HG03025 (cell line): ENCODE measurements around the gene TDRD6.

Experiments used
- ATAC-seq: cut with Tn5 transposase; IDR thresholded peaks from one replicate; pipeline ENCODE4 v1.9.1; 2021; ENCODE audit warnings: mild to moderate bottlenecking, moderate library complexity; ENCODE audit not compliant: unreplicated experiment, low FRiP score

The TDRD6 gene

DNA sequence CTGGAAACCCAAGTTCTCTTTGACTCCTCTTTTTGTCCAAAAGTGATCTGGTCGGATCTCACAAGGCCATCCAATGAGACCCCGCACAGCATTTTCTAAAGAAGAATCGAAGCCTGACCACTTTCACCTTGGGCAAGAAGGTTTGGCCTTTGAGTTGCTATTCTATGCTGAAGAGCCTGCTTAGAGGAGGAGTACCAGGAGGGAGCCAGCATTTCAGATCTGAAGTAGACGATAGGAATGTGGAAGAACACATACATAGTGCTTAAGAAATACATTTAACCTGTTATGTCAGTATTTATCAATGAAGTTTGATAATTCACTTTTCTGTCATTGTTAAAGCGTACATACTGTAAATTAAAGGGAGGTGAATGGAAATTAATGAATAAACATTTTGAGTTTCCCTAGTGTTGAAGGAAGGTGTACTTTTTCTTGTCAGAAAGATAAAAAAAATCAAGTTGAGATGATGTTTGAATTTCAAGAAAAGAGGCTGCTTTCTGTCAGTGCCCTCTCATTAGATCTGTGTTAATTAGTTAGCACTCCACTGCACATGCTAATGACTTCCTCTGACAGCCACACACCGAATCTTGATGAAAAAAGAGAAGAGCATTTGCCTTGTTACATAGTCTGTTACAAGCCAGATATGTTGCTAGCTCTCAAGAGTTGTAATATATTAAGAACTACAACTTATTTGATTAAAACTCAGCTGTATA is 10.9 kb upstream of the TDRD6 start:
- ATAC-seq, result no peak

GRCh38 chr6:46677314-46677654 is 10.4 kb upstream of the TDRD6 start:
- ATAC-seq, result no peak

- no peak for ATAC-seq
Observed at GRCh38 chr6:46684771-46685170, 2.9 kb upstream of the TDRD6 start.

DNA sequence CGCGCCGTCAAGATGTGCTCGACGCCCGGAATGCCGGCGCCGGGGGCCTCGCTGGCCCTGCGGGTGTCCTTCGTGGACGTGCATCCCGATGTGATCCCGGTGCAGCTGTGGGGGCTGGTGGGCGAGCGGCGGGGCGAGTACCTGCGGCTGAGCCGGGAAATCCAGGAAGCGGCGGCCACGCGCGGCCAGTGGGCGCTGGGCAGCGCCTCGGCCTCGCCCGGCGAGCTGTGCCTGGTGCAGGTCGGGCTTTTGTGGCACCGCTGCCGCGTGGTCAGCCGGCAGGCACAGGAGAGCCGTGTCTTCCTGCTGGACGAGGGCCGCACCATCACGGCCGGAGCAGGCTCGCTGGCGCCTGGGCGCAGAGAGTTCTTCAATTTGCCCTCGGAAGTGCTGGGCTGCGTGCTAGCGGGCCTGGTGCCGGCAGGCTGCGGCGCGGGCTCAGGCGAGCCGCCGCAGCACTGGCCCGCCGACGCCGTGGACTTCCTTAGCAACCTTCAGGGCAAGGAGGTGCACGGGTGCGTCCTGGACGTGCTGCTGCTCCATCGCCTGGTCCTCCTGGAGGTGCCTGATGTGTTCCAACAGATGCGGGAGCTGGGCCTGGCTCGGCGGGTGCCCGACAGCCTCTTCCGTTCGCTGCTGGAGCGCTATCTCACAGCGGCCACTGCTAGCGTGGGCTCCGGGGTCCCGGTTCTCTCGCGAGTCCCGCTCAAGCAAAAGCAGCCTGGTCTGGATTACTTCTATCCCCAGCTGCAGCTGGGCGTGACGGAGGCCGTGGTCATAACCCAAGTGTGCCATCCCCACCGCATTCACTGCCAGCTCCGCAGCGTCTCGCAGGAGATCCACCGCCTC is 656 bp downstream of the TDRD6 start:
- no peak for ATAC-seq

DNA sequence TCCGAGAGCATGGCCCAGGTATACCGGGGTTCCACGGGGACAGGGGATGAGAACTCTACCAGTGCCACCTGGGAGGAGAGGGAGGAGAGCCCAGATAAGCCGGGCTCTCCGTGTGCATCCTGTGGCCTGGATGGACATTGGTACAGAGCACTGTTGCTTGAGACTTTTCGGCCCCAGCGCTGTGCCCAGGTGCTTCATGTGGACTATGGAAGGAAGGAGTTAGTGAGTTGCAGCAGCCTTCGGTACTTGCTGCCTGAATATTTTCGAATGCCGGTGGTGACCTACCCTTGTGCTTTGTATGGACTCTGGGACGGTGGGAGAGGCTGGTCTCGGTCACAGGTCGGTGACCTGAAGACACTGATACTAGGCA is 1.3 kb downstream of the TDRD6 start:
- no peak for ATAC-seq

DNA sequence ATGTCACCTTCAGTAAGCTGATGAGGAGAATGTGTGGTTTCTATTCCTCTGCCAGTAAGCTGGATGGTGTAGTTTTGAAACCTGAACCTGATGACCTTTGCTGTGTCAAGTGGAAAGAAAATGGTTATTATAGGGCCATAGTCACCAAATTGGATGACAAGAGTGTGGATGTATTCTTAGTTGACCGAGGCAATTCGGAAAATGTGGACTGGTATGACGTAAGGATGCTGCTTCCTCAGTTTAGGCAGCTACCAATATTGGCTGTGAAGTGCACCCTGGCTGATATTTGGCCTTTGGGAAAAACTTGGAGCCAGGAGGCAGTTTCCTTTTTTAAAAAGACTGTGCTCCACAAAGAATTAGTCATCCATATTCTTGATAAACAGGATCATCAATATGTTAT is 2.0 kb downstream of the TDRD6 start:
- ATAC-seq, result no peak

DNA sequence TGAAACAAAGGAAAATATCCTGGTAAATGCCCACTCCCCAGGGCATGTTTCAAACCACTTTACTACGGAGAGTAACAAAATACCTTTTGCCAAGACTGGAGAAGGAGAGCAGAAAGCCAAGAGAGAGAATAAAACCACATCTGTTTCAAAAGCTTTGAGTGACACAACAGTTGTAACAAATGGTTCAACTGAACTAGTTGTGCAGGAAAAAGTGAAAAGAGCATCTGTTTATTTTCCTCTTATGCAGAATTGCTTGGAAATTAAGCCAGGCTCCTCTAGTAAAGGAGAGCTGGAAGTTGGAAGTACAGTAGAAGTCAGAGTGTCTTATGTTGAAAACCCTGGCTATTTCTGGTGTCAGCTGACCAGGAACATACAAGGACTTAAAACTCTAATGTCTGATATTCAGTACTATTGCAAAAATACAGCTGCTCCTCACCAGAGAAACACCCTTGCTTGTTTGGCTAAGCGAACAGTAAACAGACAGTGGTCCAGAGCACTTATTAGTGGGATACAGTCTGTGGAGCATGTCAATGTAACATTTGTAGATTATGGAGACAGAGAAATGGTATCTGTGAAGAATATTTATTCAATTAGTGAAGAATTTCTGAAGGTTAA is 2.6 kb downstream of the TDRD6 start:
- no peak for ATAC-seq

GRCh38 chr6:46690911-46691451 is 3.3 kb downstream of the TDRD6 start:
- ATAC-seq, result no peak

- no peak for ATAC-seq
Observed at GRCh38 chr6:46699970-46700369, 12.3 kb downstream of the TDRD6 start.

DNA sequence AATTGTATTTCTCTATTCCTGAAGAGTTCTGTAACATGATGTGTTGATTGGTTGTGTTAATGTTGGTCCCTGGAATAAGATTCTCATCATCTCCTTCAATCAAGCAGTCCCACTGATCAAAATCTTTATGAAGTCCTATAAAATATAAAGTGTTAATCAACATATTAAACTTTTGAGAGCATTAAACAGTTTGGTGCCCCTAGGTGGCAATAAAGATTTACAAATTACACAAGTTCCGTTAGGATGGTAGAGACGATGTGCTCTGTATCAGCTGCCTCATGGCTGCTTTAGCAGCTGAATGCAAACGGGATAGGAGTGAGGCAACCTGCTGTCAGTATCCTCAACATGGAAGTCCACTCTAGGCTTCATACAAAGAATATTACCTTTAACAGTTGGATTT is 16.9 kb downstream of the TDRD6 start:
- ATAC-seq, result no peak

DNA sequence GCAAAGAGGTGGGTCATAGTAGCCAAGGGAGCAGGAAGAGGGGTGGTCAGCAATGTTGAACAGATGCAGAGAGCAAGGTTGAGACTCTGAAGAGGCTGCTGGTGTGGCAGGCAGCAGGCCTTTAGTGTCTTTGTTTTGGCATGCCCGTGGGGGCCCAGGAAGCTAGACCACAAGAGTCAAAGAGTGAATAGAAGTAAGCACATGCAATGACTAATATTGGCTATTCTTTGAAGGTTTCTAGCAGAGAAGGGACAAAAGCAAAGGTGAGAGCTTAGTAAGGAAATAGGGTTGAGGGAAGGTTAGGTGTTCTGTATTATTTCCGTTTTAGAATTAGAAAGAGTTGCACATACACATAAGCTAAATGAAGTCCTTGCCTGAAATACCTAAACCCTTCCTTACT is 18.8 kb downstream of the TDRD6 start:
- ATAC-seq, result no peak

- ATAC-seq, result no peak
Observed at GRCh38 chr6:46711491-46711890, 23.8 kb downstream of the TDRD6 start.

GRCh38 chr6:46715141-46715540 is 27.5 kb downstream of the TDRD6 start:
- no peak for ATAC-seq

GRCh38 chr6:46719099-46719498 is 31.4 kb downstream of the TDRD6 start:
- no peak for ATAC-seq

- ATAC-seq, result no peak
Observed at GRCh38 chr6:46720401-46720800, 32.7 kb downstream of the TDRD6 start.

- no peak for ATAC-seq
Observed at GRCh38 chr6:46729787-46730326, 42.2 kb downstream of the TDRD6 start.

DNA sequence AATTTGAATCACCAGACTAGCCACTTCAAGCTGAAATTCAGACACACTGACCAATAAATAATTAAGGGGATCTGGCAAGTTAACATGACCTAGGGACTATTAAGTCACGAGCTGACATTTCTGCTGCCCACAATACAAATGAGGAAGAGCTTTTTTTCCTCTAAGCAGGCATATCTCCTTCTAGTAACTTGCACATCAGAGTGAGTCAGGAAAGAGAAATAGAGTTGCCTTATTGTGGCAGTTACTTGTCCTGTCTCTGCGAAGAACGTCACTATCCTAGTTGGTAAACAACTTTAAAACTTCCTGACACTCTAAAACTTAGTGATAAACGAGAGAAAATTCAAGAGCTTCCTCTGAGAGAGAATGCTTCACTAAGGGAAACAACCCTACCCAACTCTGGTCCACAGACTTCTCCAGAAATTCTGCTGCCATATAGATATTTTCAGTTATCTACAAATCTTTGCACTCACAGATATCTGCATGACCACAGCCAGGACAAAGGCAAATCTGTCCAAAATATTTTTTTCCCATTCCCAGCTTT is 43.3 kb downstream of the TDRD6 start:
- ATAC-seq, result no peak

DNA sequence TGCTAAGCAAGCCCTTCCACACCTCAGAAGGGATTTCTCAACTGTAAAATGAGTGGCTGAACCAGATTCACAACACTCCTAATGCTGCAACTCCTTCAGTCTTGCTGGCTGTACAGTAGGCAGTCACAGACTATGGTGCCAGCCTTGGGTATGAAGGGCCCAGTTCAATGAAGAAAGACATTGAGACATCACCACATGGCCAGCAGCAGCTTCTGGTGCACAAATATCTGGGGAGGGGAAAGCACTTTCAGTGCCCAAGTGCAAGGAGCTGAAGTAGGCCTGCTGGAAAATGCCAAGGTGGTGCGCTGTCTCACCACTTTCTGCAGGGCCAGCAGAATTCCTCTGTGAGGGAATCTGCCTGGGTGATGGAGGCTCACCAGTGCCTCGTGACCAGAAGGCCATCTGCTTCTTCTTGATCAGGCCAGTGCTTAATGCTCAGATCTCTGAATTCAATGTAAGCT is 45.7 kb downstream of the TDRD6 start:
- ATAC-seq, result no peak

- ATAC-seq, result no peak
Observed at GRCh38 chr6:46734867-46735719, 47.4 kb downstream of the TDRD6 start, which contains the start of gene PLA2G7. TSS of gene PLA2G7 (minus strand) at chr6:46735375. CDS start at chr6:46722891, 12,484 bp downstream.

DNA sequence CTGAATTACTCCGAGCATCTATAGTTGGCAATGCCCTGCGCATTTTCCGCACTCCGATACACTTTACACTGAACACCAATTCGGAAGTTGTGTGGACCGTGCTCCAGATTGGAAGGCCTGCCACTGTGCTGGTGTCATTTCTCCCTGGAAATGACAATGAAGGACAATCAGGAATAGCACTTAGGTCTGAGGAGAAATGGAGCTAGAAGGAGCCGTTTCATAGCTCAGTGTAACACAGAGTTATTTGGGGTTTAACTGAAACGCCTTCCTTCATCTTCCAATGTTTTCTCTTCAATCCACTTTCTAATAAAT is 48.0 kb downstream of the TDRD6 start:
- no peak for ATAC-seq
